ENCODE measurements around the gene MRPL1. TPM values are rescaled to one million over a fixed set of nuclear protein-coding genes. Genes with fewer than 3 reads are reported as not detected.
A peak's percentile ranks its signal among the peaks of the same experiment; 100 is the strongest.

MRPL1 gene
- total and polyA plus RNA-seq, 8 donors: 8.0 to 27.7 (median 13.1) TPM

GRCh38 chr4:77917601-77918000, 55.0 kb downstream of the MRPL1 start:
- Histone ChIP-seq H3K36me3 (no peaks in the 10 kb centered on the region), H3K4me3 (no peak overlapping the region), H3K27ac (no peak overlapping the region), H3K9me3 (no peaks in the 10 kb centered on the region), H3K27me3 (no peaks in the 10 kb centered on the region), H3K4me1 (no peaks in the 10 kb centered on the region)
- intact Hi-C loops (cut with DNase I): no loop called here
- ATAC-seq (no peak), DNase-seq (no peak), FAIRE-seq (no peak)
- TF ChIP-seq, protein P1, sequence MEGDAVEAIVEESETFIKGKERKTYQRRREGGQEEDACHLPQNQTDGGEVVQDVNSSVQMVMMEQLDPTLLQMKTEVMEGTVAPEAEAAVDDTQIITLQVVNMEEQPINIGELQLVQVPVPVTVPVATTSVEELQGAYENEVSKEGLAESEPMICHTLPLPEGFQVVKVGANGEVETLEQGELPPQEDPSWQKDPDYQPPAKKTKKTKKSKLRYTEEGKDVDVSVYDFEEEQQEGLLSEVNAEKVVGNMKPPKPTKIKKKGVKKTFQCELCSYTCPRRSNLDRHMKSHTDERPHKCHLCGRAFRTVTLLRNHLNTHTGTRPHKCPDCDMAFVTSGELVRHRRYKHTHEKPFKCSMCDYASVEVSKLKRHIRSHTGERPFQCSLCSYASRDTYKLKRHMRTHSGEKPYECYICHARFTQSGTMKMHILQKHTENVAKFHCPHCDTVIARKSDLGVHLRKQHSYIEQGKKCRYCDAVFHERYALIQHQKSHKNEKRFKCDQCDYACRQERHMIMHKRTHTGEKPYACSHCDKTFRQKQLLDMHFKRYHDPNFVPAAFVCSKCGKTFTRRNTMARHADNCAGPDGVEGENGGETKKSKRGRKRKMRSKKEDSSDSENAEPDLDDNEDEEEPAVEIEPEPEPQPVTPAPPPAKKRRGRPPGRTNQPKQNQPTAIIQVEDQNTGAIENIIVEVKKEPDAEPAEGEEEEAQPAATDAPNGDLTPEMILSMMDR (IDR thresholded peaks at IDR 0.05): no peak
- 76 to 77% methylated on average over 5 of the region's 5 CpGs for WGBS, 2 donors

- Histone ChIP-seq H3K4me1 (no peaks in the 10 kb centered on the region), H3K4me3 (no peak overlapping the region), H3K27me3 (no peaks in the 10 kb centered on the region), H3K27ac (no peak overlapping the region), H3K9me3 (no peaks in the 10 kb centered on the region), H3K36me3 (no peaks in the 10 kb centered on the region)
- ATAC-seq (no peak), FAIRE-seq (no peak), DNase-seq (no peak)
- TF ChIP-seq, protein P1 (IDR thresholded peaks at IDR 0.05): no peak
- WGBS, 2 donors: 83% methylated on average over 3 of the region's 3 CpGs
- intact Hi-C loops (cut with DNase I): no loop called here
These were observed 57.7 kb downstream of the MRPL1 start for GRCh38 chr4:77920371-77920770.

DNA sequence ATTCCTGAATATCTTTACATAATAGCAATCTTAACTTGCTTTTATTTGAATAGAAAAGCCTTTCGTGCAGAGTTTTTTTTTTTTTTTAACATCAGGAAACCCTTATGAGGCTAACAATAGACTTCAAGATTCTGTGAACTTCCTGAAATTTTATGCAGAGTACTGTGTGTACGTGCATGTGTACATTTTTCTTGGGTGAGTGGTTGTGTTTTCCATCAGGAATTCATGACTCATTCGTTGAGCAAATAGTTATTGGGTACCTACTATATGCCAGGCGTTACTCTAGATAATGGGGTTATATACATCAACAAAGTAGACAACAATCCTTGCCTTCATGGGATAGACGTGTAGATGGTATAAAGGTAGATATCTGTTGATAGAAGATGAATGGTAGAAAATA, 59.1 kb downstream of the MRPL1 start:
- Histone ChIP-seq H3K36me3 (no peaks in the 10 kb centered on the region), H3K4me1 (no peaks in the 10 kb centered on the region), H3K9me3 (no peaks in the 10 kb centered on the region), H3K27me3 (no peaks in the 10 kb centered on the region), H3K27ac (peak overlapping the region in 1 of 4 donors; percentile 16), H3K4me3 (no peak overlapping the region)
- ATAC-seq: peak in 3 of 4 donors; percentile 22 to 62 (median 58)
- TF ChIP-seq, protein P1 (IDR thresholded peaks at IDR 0.05): no peak
- WGBS, 2 donors: 52 to 74% methylated on average over 5 of the region's 5 CpGs
- no peak for FAIRE-seq
- intact Hi-C loops (cut with DNase I): no loop called here
- DNase-seq: no peak

GRCh38 chr4:77922158-77923094, 59.8 kb downstream of the MRPL1 start:
- Histone ChIP-seq H3K27me3 (no peaks in the 10 kb centered on the region), H3K4me3 (no peak overlapping the region), H3K27ac (no peak overlapping the region), H3K9me3 (no peaks in the 10 kb centered on the region), H3K4me1 (peaks cover 0 to 3% (median 1%) of the 10 kb centered on the region in 3 donors), H3K36me3 (no peaks in the 10 kb centered on the region)
- ATAC-seq (no peak), FAIRE-seq (no peak), DNase-seq (no peak)
- 97% methylated on average over 4 of the region's 4 CpGs for WGBS, 2 donors
- intact Hi-C loops (cut with DNase I): no loop called here
- TF ChIP-seq, protein P1 (IDR thresholded peaks at IDR 0.05): no peak
